HCT116 (cell line): Measurements from ENCODE around the gene MYO1B. TPM values are rescaled to one million over a fixed set of nuclear protein-coding genes. Genes with fewer than 3 reads are reported as not detected.

Source experiments
- ATAC-seq: fragments of 200-7000 bp; cut with Tn5 transposase; 2 replicates; pipeline ENCODE4 v1.9.1; 2020; ENCODE audit warnings: mild to moderate bottlenecking, moderate library complexity
- BruUV-seq: library from RNA; stranded (reverse); fragments of 400-500 nt; replicated peaks from 2 replicates; lab custom pipeline; 2021; lab: Mats Ljungman, UMichigan
- CTCF ChIA-PET: fragments of 300-600 bp; sonication (Branson Sonifier 250); formaldehyde crosslinking; loops from one replicate; lab custom pipeline; 2021; ENCODE audit warnings: antibody characterized with exemption; lab: Charles Lee
- POLR2A ChIA-PET: fragments of 300-600, 350-600 bp; sonication (Branson Sonifier 250); formaldehyde crosslinking; loops from one replicate; lab custom pipeline; 2021; ENCODE audit warnings: antibody characterized with exemption; lab: Charles Lee
- RAD21 ChIA-PET, 2 experiments: fragments of 300-600 bp; sonication (Branson Sonifier 250); formaldehyde crosslinking; loops; one replicate each; lab custom pipeline; 2023; ENCODE audit warnings: low total read pairs in 2 of 2; ENCODE audit not compliant: uncharacterized antibody in 2 of 2, unreplicated experiment in 2 of 2, low non-redundant PET in 1 of 2; lab: Charles Lee
- DNase-seq: peaks from one replicate; pipeline ENCODE4 v3.0.0-alpha.2; 2010; ENCODE audit warnings: low read depth, low spot score
- H2AFZ ChIP-seq: fragments of 200-600 bp; shearing (Covaris generic), sonication (generic); 2 replicates; pipeline ENCODE4 v1.6.1; 2017; ENCODE audit warnings: low read depth, mixed run types, mixed read lengths, antibody characterized with exemption, low read length; ENCODE audit not compliant: poor library complexity, severe bottlenecking
- H3K27ac ChIP-seq: 2 replicates; pipeline ENCODE4 v1.5.1; 2012; ENCODE audit warnings: low read depth, low read length
- H3K27me3 ChIP-seq: fragments of 200-600 bp; sonication (generic); 2 replicates; pipeline ENCODE4 v1.6.1; 2016; ENCODE audit warnings: mixed run types, low read length, mixed read lengths; ENCODE audit not compliant: insufficient read depth
- H3K36me3 ChIP-seq, 2 experiments: fragments of 200-500 bp in 1 of 2; fragments of 200-600 bp in 1 of 2; sonication (Bioruptor generic) in 1 of 2; sonication (generic) in 1 of 2; 2 replicates each; pipeline versions ENCODE4 v1.5.1 to v1.6.1; 2014 to 2016; ENCODE audit warnings: low read length in 2 of 2, inconsistent platforms in 1 of 2, mixed read lengths in 1 of 2, mixed run types in 1 of 2; ENCODE audit not compliant: insufficient read depth in 2 of 2, control insufficient read depth in 1 of 2
- H3K4me1 ChIP-seq, 2 experiments: fragments of 200-600 bp in 1 of 2; sonication (generic) in 1 of 2; 2 replicates each; pipeline versions ENCODE4 v1.5.1 to v1.6.1; 2012 to 2017; ENCODE audit warnings: low read length in 2 of 2, inconsistent platforms in 1 of 2, mild to moderate bottlenecking in 1 of 2, mixed read lengths in 1 of 2, mixed run types in 1 of 2, moderate library complexity in 1 of 2; ENCODE audit not compliant: insufficient read depth in 2 of 2, control insufficient read depth in 1 of 2
- H3K4me2 ChIP-seq: fragments of 200-600 bp; sonication (generic); 2 replicates; pipeline ENCODE4 v1.6.1; 2017; ENCODE audit warnings: mixed run types, low read length, mixed read lengths
- H3K4me3 ChIP-seq, 2 experiments: fragments of 200-600 bp in 1 of 2; sonication (generic) in 1 of 2; replicated peaks in 1 of 2; 2 replicates each; pipeline ENCODE4 v1.5.1; 2011 to 2016; ENCODE audit warnings: low read length in 2 of 2, control low read depth in 1 of 2, low read depth in 1 of 2, mild to moderate bottlenecking in 1 of 2, mixed read lengths in 1 of 2, mixed run types in 1 of 2
- H3K79me2 ChIP-seq: fragments of 200-600 bp; sonication (generic); 2 replicates; pipeline ENCODE4 v1.6.1; 2017; ENCODE audit warnings: mild to moderate bottlenecking, mixed run types, low read length, moderate library complexity, mixed read lengths; ENCODE audit not compliant: insufficient read depth
- H3K9ac ChIP-seq: fragments of 200-600 bp; sonication (generic); 2 replicates; pipeline ENCODE4 v1.6.1; 2016; ENCODE audit warnings: low read length, mixed read lengths
- H3K9me2 ChIP-seq: fragments of 200-600 bp; sonication (generic), shearing (Covaris generic); 2 replicates; pipeline ENCODE4 v1.6.1; 2017; ENCODE audit warnings: mixed run types, mild to moderate bottlenecking, moderate library complexity; ENCODE audit not compliant: insufficient read depth
- H3K9me3 ChIP-seq, 2 experiments: fragments of 200-500 bp in 1 of 2; fragments of 200-600 bp in 1 of 2; sonication (Bioruptor generic) in 1 of 2; sonication (generic) in 1 of 2; 2 replicates each; pipeline ENCODE4 v1.6.1; 2014 to 2017; ENCODE audit warnings: low read length in 2 of 2, mixed read lengths in 2 of 2, inconsistent platforms in 1 of 2, low read depth in 1 of 2, mild to moderate bottlenecking in 1 of 2, mixed run types in 1 of 2, moderate library complexity in 1 of 2; ENCODE audit not compliant: control insufficient read depth in 1 of 2, insufficient read depth in 1 of 2
- H4K20me1 ChIP-seq: fragments of 200-600 bp; sonication (generic), shearing (Covaris generic); 2 replicates; pipeline ENCODE4 v1.6.1; 2017; ENCODE audit warnings: mixed run types, mild to moderate bottlenecking, moderate library complexity; ENCODE audit not compliant: insufficient read depth
- CTCF ChIP-seq, 3 experiments: fragments of 200-600 bp in 1 of 3; sonication (generic) in 1 of 3; IDR thresholded peaks in 2 of 3; conservative IDR thresholded peaks in 1 of 3; 2 replicates each; pipeline ENCODE4 v1.5.1; 2012 to 2017; ENCODE audit warnings: low read depth in 2 of 3, low read length in 2 of 3, antibody characterized with exemption in 1 of 3, borderline replicate concordance in 1 of 3, control low read depth in 1 of 3, mild to moderate bottlenecking in 1 of 3, mixed read lengths in 1 of 3, mixed run types in 1 of 3, moderate library complexity in 1 of 3; ENCODE audit not compliant: insufficient read depth in 1 of 3
- FOSL1 ChIP-seq: IDR thresholded peaks from 2 replicates; pipeline ENCODE4 v1.6.1; 2012; ENCODE audit warnings: low read depth
- JUND ChIP-seq: IDR thresholded peaks from 2 replicates; pipeline ENCODE4 v1.6.1; 2012
- RAD21 ChIP-seq: IDR thresholded peaks from 2 replicates; pipeline ENCODE4 v1.6.1; 2012; ENCODE audit warnings: low read depth, mild to moderate bottlenecking
- REST ChIP-seq: IDR thresholded peaks from 2 replicates; pipeline ENCODE4 v1.6.1; 2012; ENCODE audit warnings: low read depth
- TCF7L2 ChIP-seq: IDR thresholded peaks from 2 replicates; pipeline ENCODE4 v1.7.0; 2011; ENCODE audit warnings: borderline replicate concordance, inconsistent platforms; ENCODE audit not compliant: insufficient read depth, insufficient read length; ENCODE audit errors: extremely low read depth
- YY1 ChIP-seq: IDR thresholded peaks from 2 replicates; pipeline ENCODE4 v1.6.1; 2011; ENCODE audit warnings: low read length, low read depth, moderate library complexity, mild to moderate bottlenecking; ENCODE audit not compliant: insufficient replicate concordance; ENCODE audit errors: extremely low read depth
- intact Hi-C: fragments of 100-400 bp; cut with micrococcal nuclease; formaldehyde crosslinking; loops from 2 replicates; pipeline ENCODE4 v1.10.0; 2022
- total RNA-seq: library from RNA; stranded (reverse); gene quantifications from one replicate; pipeline ENCODE4 v1.2.1, GENCODE V29; 2021; ENCODE audit not compliant: unreplicated experiment

The MYO1B gene
- total RNA-seq, 1 experiment from 2014 or later, result 51.7 TPM

- H3K36me3 ChIP-seq, result no peaks in the 10 kb centered on the region
- no TSS peak for BruUV-seq
- RAD21 ChIA-PET, result no interaction called here
- no peaks in the 10 kb centered on the region for H3K9me3 ChIP-seq
- intact Hi-C loops, result no loop called here
- no peak for DNase-seq
- H3K4me1 ChIP-seq, result peaks cover 15 to 35% of the 10 kb centered on the region in 2 experiments; a peak in 3 of 4 replicates
- H3K9ac ChIP-seq, result no peak overlapping the region
- H3K27me3 ChIP-seq, result no peaks in the 10 kb centered on the region
- no peak overlapping the region for H3K4me3 ChIP-seq
- H3K9me2 ChIP-seq, result no peaks in the 10 kb centered on the region
- no peaks in the 10 kb centered on the region; the same call in 1 of the 2 replicates for H4K20me1 ChIP-seq
- H3K4me2 ChIP-seq, result no peak overlapping the region
- H2AFZ ChIP-seq, result no peak overlapping the region
- no peak for ATAC-seq
- peaks cover 86% of the 10 kb centered on the region for H3K79me2 ChIP-seq
- CTCF ChIA-PET, result no interaction called here
- TF ChIP-seq REST (no peak), FOSL1 (no peak), TCF7L2 (no peak), CTCF (IDR thresholded peaks at IDR 0.05 in 2 of 3, conservative IDR thresholded peaks at IDR 0.05 in 1 of 3; ENCODE audit: borderline replicate concordance in 1 of 3, insufficient read depth in 1 of 3, low read depth in 2 of 3, low read length in 2 of 3) (no peak), YY1 (no peak), JUND (no peak), RAD21 (no peak)
- TF ChIP-seq, all 23 proteins: peak for 0
- POLR2A ChIA-PET, result no interaction called here
- no peak overlapping the region for H3K27ac ChIP-seq
Observed at GRCh38 chr2:191249156-191249813, 4.1 kb downstream of the MYO1B start.
